GM18907 (cell line): Measurements from ENCODE around the gene MFAP2.

Experiments used
- ATAC-seq: cut with Tn5 transposase; IDR thresholded peaks from one replicate; pipeline ENCODE4 v1.9.1; 2021; ENCODE audit warnings: mild to moderate bottlenecking, moderate library complexity; ENCODE audit not compliant: unreplicated experiment

MFAP2 gene

GRCh38 chr1:16980473-16981268 lies at the start of gene MFAP2:
Gene MFAP2, minus strand, starts transcription at chr1:16980620. Its CDS starts 2,347 bp downstream, at chr1:16978273.
- ATAC-seq: no peak

DNA sequence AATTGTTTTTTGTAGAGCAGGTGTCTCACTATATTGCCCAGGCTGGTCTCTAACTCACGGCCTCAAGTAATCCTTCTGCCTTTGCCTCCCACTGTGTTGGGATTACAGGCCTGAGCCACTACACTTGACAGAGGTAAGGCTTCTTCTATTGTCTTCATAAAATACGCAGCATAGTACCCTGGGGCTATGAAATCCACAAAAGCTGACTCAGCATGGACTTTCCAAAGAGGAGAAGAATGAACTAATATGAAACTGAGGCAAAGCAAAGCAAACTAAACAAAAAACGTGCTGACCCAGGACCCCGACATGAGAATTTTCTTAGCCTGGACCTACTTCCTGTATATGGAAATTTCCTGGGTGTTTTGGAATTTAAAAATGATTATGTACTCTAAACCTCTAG lies 49.8 kb upstream of the MFAP2 start:
- no peak for ATAC-seq

- ATAC-seq: no peak
Measured at GRCh38 chr1:17028662-17029188, 48.3 kb upstream of the MFAP2 start.

DNA sequence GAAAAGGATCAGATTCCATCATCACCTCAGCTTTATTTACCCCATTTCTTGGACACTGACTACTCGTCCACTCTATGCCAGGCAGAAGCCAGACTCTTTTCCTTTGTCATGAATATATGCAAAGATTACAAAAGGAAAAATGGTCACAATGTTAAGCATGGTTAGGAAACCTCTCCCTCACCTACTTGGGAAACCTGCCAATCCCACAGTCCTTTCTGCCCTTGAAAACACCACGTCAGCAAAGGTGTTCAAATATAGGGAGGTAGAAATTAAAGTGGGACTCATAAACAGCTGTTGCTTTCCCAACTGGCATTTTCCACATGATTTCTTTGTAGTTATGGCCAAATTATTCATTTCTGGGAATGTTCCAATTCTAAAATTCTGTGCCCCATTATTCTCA lies 47.5 kb upstream of the MFAP2 start:
- no peak for ATAC-seq

DNA sequence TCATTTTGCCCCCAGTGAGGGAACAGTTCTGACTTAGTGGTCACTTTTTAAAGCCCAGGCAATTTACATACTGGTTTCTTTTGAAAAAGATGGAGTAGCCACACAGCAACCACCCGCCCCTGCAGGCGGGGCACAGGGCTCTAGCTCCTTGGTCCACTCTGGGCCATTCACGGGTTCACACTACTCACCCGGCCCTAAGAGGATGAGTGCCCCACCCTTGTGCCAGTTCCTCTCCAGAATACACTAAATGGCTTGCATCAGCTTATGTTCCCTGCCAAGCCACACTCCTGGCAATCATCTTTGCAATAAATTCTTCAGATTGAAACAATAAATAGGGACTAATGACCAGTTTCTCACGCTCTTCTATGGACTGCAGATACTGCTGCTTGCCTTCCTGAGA lies 47.0 kb upstream of the MFAP2 start:
- ATAC-seq: no peak

GRCh38 chr1:17024721-17025120 lies 44.3 kb upstream of the MFAP2 start:
- ATAC-seq: no peak

- no peak for ATAC-seq
Measured at GRCh38 chr1:17023573-17023972, 43.2 kb upstream of the MFAP2 start.

DNA sequence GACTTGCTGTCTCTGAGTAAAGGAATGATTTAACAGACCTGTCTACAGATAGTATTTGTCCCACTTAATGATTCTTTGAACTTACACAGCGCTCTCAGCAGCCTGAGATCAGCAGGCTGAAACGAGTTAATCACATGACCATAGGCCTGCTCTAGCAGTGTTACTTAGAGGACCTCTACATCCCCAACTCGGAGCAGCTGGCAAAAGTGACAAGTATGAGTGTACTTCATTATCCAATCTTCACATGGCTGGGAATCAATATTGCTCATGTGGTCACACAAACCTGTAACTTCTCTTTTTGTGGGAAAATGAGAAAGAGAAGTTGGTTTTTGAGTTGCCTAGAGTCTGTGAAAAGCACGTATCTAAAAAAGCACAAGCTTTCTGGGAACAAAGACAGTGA lies 42.7 kb upstream of the MFAP2 start:
- ATAC-seq: peak; percentile 53

DNA sequence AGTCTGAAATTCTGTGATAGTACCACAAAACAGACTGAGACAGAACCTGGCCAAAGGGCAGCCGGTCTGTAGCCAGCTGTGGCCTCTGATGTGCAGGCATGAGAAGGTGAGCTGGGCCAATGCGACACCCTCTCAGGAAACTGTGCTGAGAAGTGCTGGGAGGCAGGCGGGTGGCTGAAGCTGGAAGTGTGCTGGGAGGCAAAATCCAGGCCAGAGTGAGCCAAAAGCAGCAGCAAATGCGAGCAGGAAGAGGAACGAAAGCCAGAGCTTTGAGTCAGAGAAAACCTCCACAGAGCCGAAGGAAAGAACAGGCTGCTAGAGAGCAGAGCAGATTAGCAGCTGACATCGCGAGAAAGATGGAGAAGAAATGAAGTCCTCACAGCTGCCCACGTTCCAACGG lies 41.5 kb upstream of the MFAP2 start:
- ATAC-seq: no peak

DNA sequence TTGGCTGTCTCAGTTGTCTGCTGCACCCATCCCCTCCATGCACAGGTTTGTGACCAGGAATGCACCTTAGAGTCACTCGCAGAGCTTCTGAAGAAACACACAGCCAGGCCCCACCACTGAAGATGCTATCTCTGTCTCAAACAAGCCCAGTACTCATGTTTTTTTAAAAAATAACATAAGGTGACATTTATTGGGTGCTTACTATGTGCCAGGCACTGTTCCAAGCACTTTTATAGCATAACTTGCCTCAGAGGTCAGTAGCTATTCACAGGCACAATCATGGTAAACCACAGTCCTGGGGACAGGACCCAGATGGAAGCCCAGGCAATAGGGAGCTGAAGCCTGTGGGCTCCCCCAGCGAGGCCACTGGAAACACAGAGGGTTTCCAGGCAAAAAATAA lies 40.1 kb upstream of the MFAP2 start:
- ATAC-seq: no peak

- peak; percentile 42 for ATAC-seq
Measured at GRCh38 chr1:17018849-17019248, 38.4 kb upstream of the MFAP2 start.

GRCh38 chr1:17017435-17017834 lies 37.0 kb upstream of the MFAP2 start:
- no peak for ATAC-seq

- no peak for ATAC-seq
Measured at GRCh38 chr1:17016317-17016661, 35.9 kb upstream of the MFAP2 start.

DNA sequence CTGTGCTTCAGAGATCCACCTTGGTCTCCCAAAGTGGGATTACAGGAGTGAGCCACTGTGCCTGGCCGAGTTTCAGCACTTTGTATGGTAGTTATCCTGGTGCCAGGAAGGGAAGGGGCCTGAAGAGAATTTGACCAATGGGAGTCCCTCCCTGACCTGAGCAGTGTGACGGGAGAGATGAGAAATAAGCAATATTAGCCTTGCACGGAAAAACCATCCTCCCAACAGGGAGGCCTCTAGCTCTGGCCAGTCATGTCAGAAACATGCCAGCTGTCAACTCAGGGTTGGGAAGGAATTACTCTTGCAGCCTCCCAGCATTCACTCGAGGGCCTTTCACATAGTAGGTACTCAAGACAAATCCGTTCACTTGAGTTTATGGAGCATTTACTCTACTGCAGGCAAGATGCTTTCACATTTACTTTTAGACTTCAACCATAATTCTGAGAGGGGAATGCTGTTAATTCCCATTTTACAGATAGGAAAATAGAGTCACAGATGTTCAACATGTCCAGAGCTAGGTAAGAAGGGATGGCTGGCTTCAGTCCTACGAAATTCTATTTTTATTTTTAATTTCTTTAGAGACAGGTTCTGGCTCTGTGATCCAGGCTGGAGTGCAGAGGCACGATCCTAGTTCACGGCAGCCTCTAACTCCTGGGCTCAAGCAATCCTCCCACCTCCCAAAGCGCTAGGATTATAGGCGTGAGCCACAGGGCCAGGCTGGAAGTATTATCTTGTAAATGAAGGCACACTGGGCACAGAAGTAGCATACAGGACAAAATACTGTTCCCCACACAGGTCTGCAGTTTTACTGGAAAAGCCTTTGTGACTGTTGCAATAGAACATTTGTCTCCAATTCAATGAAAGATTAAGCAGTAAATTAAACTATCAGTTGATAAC lies 34.5 kb upstream of the MFAP2 start:
- ATAC-seq: no peak

- ATAC-seq: no peak
Measured at GRCh38 chr1:17013491-17014320, 33.3 kb upstream of the MFAP2 start.

- no peak for ATAC-seq
Measured at GRCh38 chr1:17012775-17013490, 32.5 kb upstream of the MFAP2 start.

- peak; percentile 82 for ATAC-seq
Measured at GRCh38 chr1:17011439-17012307, 31.3 kb upstream of the MFAP2 start, which contains the start of gene ATP13A2. Gene ATP13A2, minus strand, starts transcription at chr1:17011928. Its CDS starts 190 bp downstream, at chr1:17011738.

- ATAC-seq: no peak
Measured at GRCh38 chr1:17011092-17011438, 30.6 kb upstream of the MFAP2 start.

GRCh38 chr1:17009706-17010105 lies 29.3 kb upstream of the MFAP2 start:
- no peak for ATAC-seq
